Stimulated activated CD8-positive, alpha-beta memory T cell treated with anti-CD3 and anti-CD28 coated beads, Interleukin-12 subunit alpha, Interleukin-12 subunit beta, amount 100 ng/mL, for 24 hours (primary cell): ENCODE measurements around the gene COL4A1.

ENCODE experiments used
- DNase-seq: peaks from one replicate; pipeline ENCODE4 v3.0.0-alpha.2; 2020; ENCODE audit errors: extremely low read depth

Gene COL4A1

GRCh38 chr13:110236831-110237261, 70.1 kb downstream of the COL4A1 start:
- no peak for DNase-seq

GRCh38 chr13:110236431-110236830, 70.5 kb downstream of the COL4A1 start:
- DNase-seq = no peak

- DNase-seq = no peak
Observed at GRCh38 chr13:110234532-110234931, 72.4 kb downstream of the COL4A1 start.

GRCh38 chr13:110233951-110234280, 73.0 kb downstream of the COL4A1 start:
- DNase-seq = no peak

GRCh38 chr13:110233181-110233950, 73.6 kb downstream of the COL4A1 start:
- no peak for DNase-seq

- no peak for DNase-seq
Observed at GRCh38 chr13:110232756-110233155, 74.2 kb downstream of the COL4A1 start.

- no peak for DNase-seq
Observed at GRCh38 chr13:110232142-110232541, 74.8 kb downstream of the COL4A1 start.

- no peak for DNase-seq
Observed at GRCh38 chr13:110231348-110232047, 75.5 kb downstream of the COL4A1 start.

- no peak for DNase-seq
Observed at GRCh38 chr13:110230661-110231347, 76.2 kb downstream of the COL4A1 start.

- no peak for DNase-seq
Observed at GRCh38 chr13:110229905-110230563, 76.9 kb downstream of the COL4A1 start.

- no peak for DNase-seq
Observed at GRCh38 chr13:110228936-110229904, 77.7 kb downstream of the COL4A1 start.

- no peak for DNase-seq
Observed at GRCh38 chr13:110227864-110228643, 78.9 kb downstream of the COL4A1 start.

- DNase-seq = no peak
Observed at GRCh38 chr13:110227416-110227815, 79.5 kb downstream of the COL4A1 start.

- DNase-seq = no peak
Observed at GRCh38 chr13:110225609-110226574, 81.1 kb downstream of the COL4A1 start.

- no peak for DNase-seq
Observed at GRCh38 chr13:110225003-110225402, 82.0 kb downstream of the COL4A1 start.

GRCh38 chr13:110224519-110224918, 82.4 kb downstream of the COL4A1 start:
- DNase-seq = no peak

GRCh38 chr13:110221406-110222117, 85.4 kb downstream of the COL4A1 start:
- DNase-seq = no peak

- DNase-seq = no peak
Observed at GRCh38 chr13:110220471-110220870, 86.5 kb downstream of the COL4A1 start.
